ENCODE results near the gene CLIC5.
A peak's percentile ranks its signal among the peaks of the same experiment; 100 is the strongest.

CLIC5 gene

GRCh38 chr6:46010270-46010669 lies 5.4 kb downstream of the CLIC5 start:
- TF ChIP-seq, protein P1, sequence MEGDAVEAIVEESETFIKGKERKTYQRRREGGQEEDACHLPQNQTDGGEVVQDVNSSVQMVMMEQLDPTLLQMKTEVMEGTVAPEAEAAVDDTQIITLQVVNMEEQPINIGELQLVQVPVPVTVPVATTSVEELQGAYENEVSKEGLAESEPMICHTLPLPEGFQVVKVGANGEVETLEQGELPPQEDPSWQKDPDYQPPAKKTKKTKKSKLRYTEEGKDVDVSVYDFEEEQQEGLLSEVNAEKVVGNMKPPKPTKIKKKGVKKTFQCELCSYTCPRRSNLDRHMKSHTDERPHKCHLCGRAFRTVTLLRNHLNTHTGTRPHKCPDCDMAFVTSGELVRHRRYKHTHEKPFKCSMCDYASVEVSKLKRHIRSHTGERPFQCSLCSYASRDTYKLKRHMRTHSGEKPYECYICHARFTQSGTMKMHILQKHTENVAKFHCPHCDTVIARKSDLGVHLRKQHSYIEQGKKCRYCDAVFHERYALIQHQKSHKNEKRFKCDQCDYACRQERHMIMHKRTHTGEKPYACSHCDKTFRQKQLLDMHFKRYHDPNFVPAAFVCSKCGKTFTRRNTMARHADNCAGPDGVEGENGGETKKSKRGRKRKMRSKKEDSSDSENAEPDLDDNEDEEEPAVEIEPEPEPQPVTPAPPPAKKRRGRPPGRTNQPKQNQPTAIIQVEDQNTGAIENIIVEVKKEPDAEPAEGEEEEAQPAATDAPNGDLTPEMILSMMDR (IDR thresholded peaks at IDR 0.05; ENCODE audit: low read depth, low read length), result no peak
- no peak for DNase-seq (ENCODE audit: low read depth, low spot score)
- in situ Hi-C loops (cut with HindIII; ENCODE audit: low sequenced_read_pairs), result no loop called here
- no peak overlapping the region for H3K4me3 ChIP-seq (ENCODE audit: low read depth, low read length)

- DNase-seq (ENCODE audit: low read depth, low spot score), result no peak
- in situ Hi-C loops (cut with HindIII; ENCODE audit: low sequenced_read_pairs), result no loop called here
Observed at GRCh38 chr6:46002264-46002663, 13.4 kb downstream of the CLIC5 start.

GRCh38 chr6:46000905-46001304 lies 14.8 kb downstream of the CLIC5 start:
- DNase-seq (ENCODE audit: low read depth, low spot score), result no peak
- TF ChIP-seq, protein P1 (IDR thresholded peaks at IDR 0.05; ENCODE audit: low read depth, low read length), result no peak
- in situ Hi-C loops (cut with HindIII; ENCODE audit: low sequenced_read_pairs), result no loop called here

More at GRCh38 chr6:46002264-46002663, 13.4 kb downstream of the CLIC5 start:
- TF ChIP-seq, protein P1 (IDR thresholded peaks at IDR 0.05; ENCODE audit: low read depth, low read length), result no peak
- H3K4me3 ChIP-seq (ENCODE audit: low read depth, low read length), result no peak overlapping the region

GRCh38 chr6:45998524-45998923 lies 17.1 kb downstream of the CLIC5 start:
- no peak for DNase-seq (ENCODE audit: low read depth, low spot score)
- TF ChIP-seq, protein P1 (IDR thresholded peaks at IDR 0.05; ENCODE audit: low read depth, low read length), result no peak
- in situ Hi-C loops (cut with HindIII; ENCODE audit: low sequenced_read_pairs), result no loop called here
- H3K4me3 ChIP-seq (ENCODE audit: low read depth, low read length), result no peak overlapping the region

More at GRCh38 chr6:46000905-46001304, 14.8 kb downstream of the CLIC5 start:
- no peak overlapping the region for H3K4me3 ChIP-seq (ENCODE audit: low read depth, low read length)

DNA sequence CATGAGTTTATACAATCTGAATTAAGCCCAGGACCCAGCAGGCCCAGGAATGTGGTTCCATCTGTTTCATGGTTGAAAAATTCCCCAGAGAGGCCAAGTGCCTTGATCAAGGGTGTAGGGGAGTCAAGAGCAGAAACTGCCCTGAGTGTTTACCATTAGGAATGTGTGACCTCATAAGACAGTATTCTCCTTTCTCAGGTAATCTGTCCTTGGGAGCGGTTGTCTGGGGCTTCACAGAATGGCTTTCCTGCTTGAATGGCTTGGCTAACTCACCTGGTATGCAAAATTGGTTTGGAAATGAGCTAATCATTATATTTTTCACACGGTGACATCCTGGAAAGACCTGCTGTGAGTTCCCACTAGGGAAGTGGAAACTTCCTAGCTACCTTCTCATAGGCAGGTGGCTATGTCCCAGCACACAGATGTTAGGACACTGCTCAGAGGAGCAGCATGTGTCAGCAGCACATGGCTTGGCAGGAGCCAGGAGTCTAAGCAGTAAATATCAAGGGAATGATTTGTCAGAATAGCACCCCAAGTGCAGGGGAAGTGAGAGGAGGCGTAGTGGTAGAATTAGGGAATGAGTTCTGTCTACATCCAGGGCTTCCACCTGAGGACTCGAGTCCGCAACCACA lies 17.7 kb downstream of the CLIC5 start:
- no peak overlapping the region for H3K4me3 ChIP-seq (ENCODE audit: low read depth, low read length)
- TF ChIP-seq, protein P1 (IDR thresholded peaks at IDR 0.05; ENCODE audit: low read depth, low read length), result no peak
- no peak for DNase-seq (ENCODE audit: low read depth, low spot score)
- in situ Hi-C loops (cut with HindIII; ENCODE audit: low sequenced_read_pairs), result no loop called here

DNA sequence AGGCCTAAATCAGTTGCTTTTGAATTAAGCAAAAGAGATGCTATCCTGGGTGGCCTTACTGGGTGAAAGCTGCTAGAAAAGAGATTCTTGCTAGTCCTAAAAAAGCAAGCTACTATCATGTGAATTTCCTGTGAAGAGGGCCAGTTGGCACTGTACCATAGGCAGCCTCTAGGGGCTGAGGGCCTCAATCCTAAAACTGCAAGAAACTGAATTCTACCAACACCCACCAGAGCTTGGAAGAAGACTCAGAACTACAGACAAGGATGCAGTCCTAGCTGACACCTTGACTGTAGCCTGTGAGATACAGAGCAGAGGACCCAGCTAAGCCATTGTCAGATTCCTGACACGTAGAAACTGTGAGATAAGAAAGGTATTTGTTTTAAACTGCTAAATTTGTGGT lies 24.5 kb downstream of the CLIC5 start:
- in situ Hi-C loops (cut with HindIII; ENCODE audit: low sequenced_read_pairs), result no loop called here
- H3K4me3 ChIP-seq (ENCODE audit: low read depth, low read length), result no peak overlapping the region
- DNase-seq (ENCODE audit: low read depth, low spot score), result no peak
- TF ChIP-seq, protein P1 (IDR thresholded peaks at IDR 0.05; ENCODE audit: low read depth, low read length), result peak; percentile 4

All from astrocyte of the spinal cord (primary cell).